ENCODE data around the gene C11orf71. TPM values are rescaled to one million over a fixed set of nuclear protein-coding genes. Genes with fewer than 3 reads are reported as not detected.

C11orf71 gene
- total and polyA plus RNA-seq, 9 of the 15 experiments (the other 6 are each of a cell fraction or from before 2014, with no cell fraction given), result 2.9 to 15.1 (median 9.1) TPM

- no peak for TF ChIP-seq NR2C1 (IDR thresholded peaks at IDR 0.05)
- no peak for TF ChIP-seq NR2C1 (tag; IDR thresholded peaks at IDR 0.05)
- TF ChIP-seq TEAD2 (tag; IDR thresholded peaks at IDR 0.05), result no peak
- TF ChIP-seq ZNF76 (CRISPR knock-in tag; IDR thresholded peaks at IDR 0.05; ENCODE audit: borderline replicate concordance), result no peak
- TF ChIP-seq FIP1L1 (IDR thresholded peaks at IDR 0.05; ENCODE audit: low read depth, low read length, poor library complexity, severe bottlenecking), result no peak
- peak; percentile 28 for TF ChIP-seq ARHGAP35 (IDR thresholded peaks at IDR 0.05; ENCODE audit: partially characterized antibody)
- no peak for TF ChIP-seq E2F3 (CRISPR knock-in tag; IDR thresholded peaks at IDR 0.05)
- 0 out of 2 replicates have a peak, but pooled peaks have one; percentile 32 for TF ChIP-seq THRAP3 (IDR thresholded peaks at IDR 0.05; ENCODE audit: borderline replicate concordance)
- no peak for TF ChIP-seq DNMT1 (IDR thresholded peaks at IDR 0.05)
- 0 out of 2 replicates have a peak, but pooled peaks have one; percentile 37 for TF ChIP-seq ZNF175 (CRISPR knock-in tag; IDR thresholded peaks at IDR 0.05; ENCODE audit: low read depth)
Measured at GRCh38 chr11:114400915-114401223, 558 bp upstream of the C11orf71 start (continued).

GRCh38 chr11:114399490-114400215, 658 bp downstream of the C11orf71 start:
- ATAC-seq (peak; percentile 62), DNase-seq (ENCODE audit: extremely low read depth in 1 of 4, low spot score in 3 of 4) (peak in 2 of 4 experiments; percentile 52 to 66), FAIRE-seq (no peak)
- H3K27me3 ChIP-seq (ENCODE audit: control insufficient read depth in 2 of 2, insufficient read depth in 2 of 2, low read length in 2 of 2), result no peaks in the 10 kb centered on the region
- BruUV-seq (replicated peaks), result TSS peak; percentile 84
- H3K4me2 ChIP-seq (ENCODE audit: insufficient read depth, low read length), result peak overlapping the region; percentile 97
- intact Hi-C loops (cut with micrococcal nuclease) (loop anchor here (1.0 to 2.0 kb wide), 3 partner anchors 40 to 119 kb away; partner anchors contain the start of gene REXO2), in situ Hi-C loops (cut with MboI) (no loop called here)
- POLR2A ChIA-PET, result interaction anchor here (0.6 to 1.6 kb wide), 2 partner anchors 12 to 95 kb away, joined by 3 to 12 read pairs; no protein-coding TSS in a partner anchor
- H3K79me2 ChIP-seq (ENCODE audit: control insufficient read depth, insufficient read depth, low read length), result peaks cover 68% of the 10 kb centered on the region
- CTCF ChIA-PET (ENCODE audit: low intra/inter-chr PET ratio), result no interaction called here
- H3K4me1 ChIP-seq (replicated peaks in 1 of 2; ENCODE audit: control insufficient read depth in 2 of 2, insufficient read depth in 2 of 2, low read length in 2 of 2), result peaks cover 3 to 25% of the 10 kb centered on the region in 2 experiments
- H3K9me3 ChIP-seq (replicated peaks; ENCODE audit: control insufficient read depth, insufficient read depth, low read depth, low read length), result no peaks in the 10 kb centered on the region
- WGBS (ENCODE audit: insufficient coverage, low coverage, missing lambda C conversion rate), result under 1% methylated on average over 29 of the region's 29 CpGs
- H3K9ac ChIP-seq (ENCODE audit: insufficient read depth in 1 of 2, low read depth in 2 of 2, low read length in 2 of 2), result peak overlapping the region; percentile 95 to 98
- H4K20me1 ChIP-seq (replicated peaks; ENCODE audit: control insufficient read depth, insufficient read depth, low read length), result no peaks in the 10 kb centered on the region
- peaks cover 21% of the 10 kb centered on the region for H3K36me3 ChIP-seq (ENCODE audit: control insufficient read depth, insufficient read depth, low read length)
- peak overlapping the region; percentile 54 for H3K4me3 ChIP-seq
- H3K9me1 ChIP-seq (ENCODE audit: control insufficient read depth, insufficient read depth, low read length), result no peaks in the 10 kb centered on the region
- H2AFZ ChIP-seq (ENCODE audit: low read depth, low read length), result peak overlapping the region; percentile 88
- peak overlapping the region; percentile 99 for H3K27ac ChIP-seq (ENCODE audit: extremely low read depth, low read depth, low read length)
- TF ChIP-seq CEBPG (CRISPR knock-in tag; IDR thresholded peaks at IDR 0.05) (no peak; the same call in 1 of the 2 replicates), CEBPG (tag; conservative IDR thresholded peaks at IDR 0.05 in 1 of 2, IDR thresholded peaks at IDR 0.05 in 1 of 2) (peak in 1 of 2 experiments; percentile 70; a peak in 2 of 4 replicates), HSF4 (CRISPR knock-in tag; IDR thresholded peaks at IDR 0.05; ENCODE audit: borderline replicate concordance) (0 out of 2 replicates have a peak, but pooled peaks have one; percentile 20), CBX3 (IDR thresholded peaks at IDR 0.05; ENCODE audit: borderline replicate concordance in 1 of 2, low read length in 2 of 2) (0 out of 3 replicates have a peak, but pooled peaks of 1 of the 2 experiments have one; percentile 12), LARP7 (IDR thresholded peaks at IDR 0.05) (no peak), ARHGAP35 (IDR thresholded peaks at IDR 0.05; ENCODE audit: partially characterized antibody) (no peak)
- TF ChIP-seq, protein P1, sequence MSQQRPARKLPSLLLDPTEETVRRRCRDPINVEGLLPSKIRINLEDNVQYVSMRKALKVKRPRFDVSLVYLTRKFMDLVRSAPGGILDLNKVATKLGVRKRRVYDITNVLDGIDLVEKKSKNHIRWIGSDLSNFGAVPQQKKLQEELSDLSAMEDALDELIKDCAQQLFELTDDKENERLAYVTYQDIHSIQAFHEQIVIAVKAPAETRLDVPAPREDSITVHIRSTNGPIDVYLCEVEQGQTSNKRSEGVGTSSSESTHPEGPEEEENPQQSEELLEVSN (IDR thresholded peaks at IDR 0.05; ENCODE audit: borderline replicate concordance in 1 of 2, extremely low read depth in 1 of 2, insufficient read depth in 1 of 2, insufficient read length in 1 of 2, low read depth in 1 of 2, low read length in 1 of 2, poor library complexity in 1 of 2, severe bottlenecking in 1 of 2), result peak; percentile 46 to 70
